Hepatocyte (in vitro differentiated cells): ENCODE results near the gene CAPN8. TPM values are rescaled to one million over a fixed set of nuclear protein-coding genes. Genes with fewer than 3 reads are reported as not detected.
A peak's percentile ranks its signal among the peaks of the same experiment; 100 is the strongest.

Experiments used
- DNase-seq: peaks from one replicate; pipeline ENCODE4 v3.0.0-alpha.2; 2016; ENCODE audit warnings: low spot score
- H2AFZ ChIP-seq: fragments of 200-600 bp; sonication (generic); 2 replicates; pipeline ENCODE4 v1.6.0; 2016; ENCODE audit warnings: antibody characterized with exemption, mild to moderate bottlenecking
- H3K27ac ChIP-seq: fragments of 200-600 bp; sonication (generic); 2 replicates; pipeline ENCODE4 v1.5.1; 2016; ENCODE audit warnings: mild to moderate bottlenecking
- H3K27me3 ChIP-seq: fragments of 200-600 bp; sonication (generic); 2 replicates; pipeline ENCODE4 v1.6.1; 2016
- H3K36me3 ChIP-seq: fragments of 200-600 bp; sonication (generic); replicated peaks from 2 replicates; pipeline ENCODE4 v1.5.1; 2016; ENCODE audit warnings: low read depth; ENCODE audit not compliant: insufficient read depth
- H3K4me1 ChIP-seq: fragments of 200-600 bp; sonication (generic); 2 replicates; pipeline ENCODE4 v1.5.1; 2016; ENCODE audit warnings: mild to moderate bottlenecking, moderate library complexity; ENCODE audit not compliant: insufficient read depth
- H3K4me2 ChIP-seq: fragments of 200-600 bp; sonication (generic); 2 replicates; pipeline ENCODE4 v1.6.0; 2016
- H3K4me3 ChIP-seq: fragments of 200-600 bp; sonication (generic); 2 replicates; pipeline ENCODE4 v1.5.1; 2016; ENCODE audit warnings: mild to moderate bottlenecking
- H3K79me2 ChIP-seq: fragments of 200-600 bp; sonication (generic); 2 replicates; pipeline ENCODE4 v1.6.0; 2017; ENCODE audit warnings: mild to moderate bottlenecking
- H3K9me2 ChIP-seq: fragments of 200-600 bp; sonication (generic); replicated peaks from 2 replicates; pipeline ENCODE4 v1.6.0; 2017; ENCODE audit warnings: mild to moderate bottlenecking; ENCODE audit not compliant: insufficient read depth
- H3K9me3 ChIP-seq: fragments of 200-600 bp; sonication (generic); 2 replicates; pipeline ENCODE4 v1.5.1; 2016; ENCODE audit warnings: low read depth, mild to moderate bottlenecking
- H4K20me1 ChIP-seq: fragments of 200-600 bp; sonication (generic); 2 replicates; pipeline ENCODE4 v1.6.0; 2016; ENCODE audit warnings: mild to moderate bottlenecking; ENCODE audit not compliant: insufficient read depth, poor library complexity, severe bottlenecking
- CTCF ChIP-seq: fragments of 200-600 bp; sonication (generic); IDR thresholded peaks from 2 replicates; pipeline ENCODE4 v1.5.1; 2016; ENCODE audit warnings: antibody characterized with exemption, mild to moderate bottlenecking; ENCODE audit not compliant: poor library complexity
- EZH2 ChIP-seq: fragments of 200-600 bp; sonication (generic); IDR thresholded peaks from 2 replicates; pipeline ENCODE4 v1.6.1; 2016; ENCODE audit warnings: antibody characterized with exemption, mild to moderate bottlenecking, borderline replicate concordance
- EZH2phosphoT487 ChIP-seq: fragments of 200-600 bp; sonication (generic); IDR thresholded peaks from one replicate; pipeline ENCODE4 v1.6.1; 2018; ENCODE audit warnings: antibody characterized with exemption, mild to moderate bottlenecking, low read depth, moderate library complexity; ENCODE audit not compliant: unreplicated experiment, severe bottlenecking
- WGBS: methylation state at CpG from one replicate; pipeline ENCODE4 v1.1.6; 2016; ENCODE audit warnings: low lambda C conversion rate; ENCODE audit errors: missing lambda C conversion rate; 5-methylcytosine and 5-hydroxymethylcytosine counted together
- polyA plus RNA-seq: library from polyadenylated mRNA; unstranded; fragments of >200 nt; fragmentation: Nextera tagmentation; extraction: Ambion mirVana; gene quantifications from 2 replicates; pipeline ENCODE4 v1.2.1, GENCODE V29; 2016
- total RNA-seq: library from RNA; depleted of rRNA; stranded (reverse); fragments of >200 nt; gene quantifications from 2 replicates; pipeline ENCODE4 v1.2.3, GENCODE V29; 2014

The CAPN8 gene
- total and polyA plus RNA-seq, 2 experiments from 2014 or later = 16.4 to 18.0 TPM

- 68% methylated on average over 4 of the region's 4 CpGs for WGBS
- DNase-seq = no peak
- Histone ChIP-seq H3K4me3 (no peak overlapping the region), H3K36me3 (no peaks in the 10 kb centered on the region), H3K4me1 (no peaks in the 10 kb centered on the region), H3K9me2 (no peaks in the 10 kb centered on the region), H3K79me2 (no peaks in the 10 kb centered on the region), H2AFZ (no peak overlapping the region), H3K9me3 (no peaks in the 10 kb centered on the region), H4K20me1 (no peaks in the 10 kb centered on the region), H3K27me3 (no peaks in the 10 kb centered on the region), H3K27ac (no peak overlapping the region), H3K4me2 (no peak overlapping the region)
- TF ChIP-seq EZH2phosphoT487 (no peak), CTCF (no peak), EZH2 (no peak)
These were observed 5.8 kb downstream of the CAPN8 start for GRCh38 chr1:223659711-223660110.

GRCh38 chr1:223657978-223658377 is 7.5 kb downstream of the CAPN8 start:
- no peak for DNase-seq
- no peaks in the 10 kb centered on the region for H3K79me2 ChIP-seq
- H3K4me3 ChIP-seq = no peak overlapping the region
- H3K9me3 ChIP-seq = no peaks in the 10 kb centered on the region
- H3K9me2 ChIP-seq = no peaks in the 10 kb centered on the region
- H3K4me1 ChIP-seq = peaks cover 5% of the 10 kb centered on the region
- H3K27ac ChIP-seq = no peak overlapping the region
- H3K27me3 ChIP-seq = no peaks in the 10 kb centered on the region
- H4K20me1 ChIP-seq = no peaks in the 10 kb centered on the region
- no peak overlapping the region for H3K4me2 ChIP-seq
- TF ChIP-seq EZH2 (no peak), CTCF (no peak), EZH2phosphoT487 (no peak)
- no peak overlapping the region for H2AFZ ChIP-seq
- no peaks in the 10 kb centered on the region for H3K36me3 ChIP-seq
- WGBS = 80% methylated on average over 1 of the region's 1 CpG

GRCh38 chr1:223654083-223654482 is 11.4 kb downstream of the CAPN8 start:
- Histone ChIP-seq H3K9me3 (no peaks in the 10 kb centered on the region), H3K79me2 (no peaks in the 10 kb centered on the region), H2AFZ (no peak overlapping the region), H3K4me3 (no peak overlapping the region), H3K27ac (peak overlapping the region; percentile 77), H3K4me2 (peak overlapping the region; percentile 2), H3K4me1 (peaks cover 5% of the 10 kb centered on the region), H4K20me1 (no peaks in the 10 kb centered on the region), H3K9me2 (no peaks in the 10 kb centered on the region), H3K36me3 (no peaks in the 10 kb centered on the region), H3K27me3 (no peaks in the 10 kb centered on the region)
- WGBS = 58% methylated on average over 6 of the region's 6 CpGs
- no peak for TF ChIP-seq CTCF
- TF ChIP-seq EZH2 = no peak
- TF ChIP-seq EZH2phosphoT487 = no peak
- peak; percentile 22 for DNase-seq

GRCh38 chr1:223653431-223653830 is 12.1 kb downstream of the CAPN8 start:
- WGBS = 90% methylated on average over 4 of the region's 4 CpGs
- Histone ChIP-seq H3K9me3 (no peaks in the 10 kb centered on the region), H3K27me3 (no peaks in the 10 kb centered on the region), H3K27ac (peak overlapping the region; percentile 77), H2AFZ (no peak overlapping the region), H4K20me1 (no peaks in the 10 kb centered on the region), H3K79me2 (no peaks in the 10 kb centered on the region), H3K4me3 (no peak overlapping the region), H3K9me2 (no peaks in the 10 kb centered on the region), H3K4me1 (peaks cover 5% of the 10 kb centered on the region), H3K4me2 (no peak overlapping the region), H3K36me3 (no peaks in the 10 kb centered on the region)
- TF ChIP-seq CTCF (no peak), EZH2 (no peak), EZH2phosphoT487 (no peak)
- no peak for DNase-seq
